Duodenal mucosa (tissue), 2 donors: Measurements from ENCODE around the gene USP49.
"Not testable (repeated sequence)": the region's sequence is repeated elsewhere in the genome, so short reads cannot be mapped to it uniquely, and the experiment has no call there.

Source experiments
- H3K27ac ChIP-seq: one replicate; pipeline ENCODE4 v1.7.0; 2013; ENCODE audit warnings: low read depth, low read length
- H3K27me3 ChIP-seq, 2 donors: one replicate each; pipeline ENCODE4 v1.7.0; 2013; ENCODE audit warnings: low read length in 2 of 2, control low read depth in 1 of 2; ENCODE audit not compliant: insufficient read depth in 2 of 2, control insufficient read depth in 1 of 2
- H3K36me3 ChIP-seq, 2 donors: one replicate each; pipeline ENCODE4 v1.7.0; 2013; ENCODE audit warnings: low read length in 2 of 2, control low read depth in 1 of 2; ENCODE audit not compliant: insufficient read depth in 2 of 2, control insufficient read depth in 1 of 2
- H3K4me1 ChIP-seq, 2 donors: one replicate each; pipeline ENCODE4 v1.7.0; 2013; ENCODE audit warnings: low read length in 2 of 2, control low read depth in 1 of 2; ENCODE audit not compliant: insufficient read depth in 2 of 2, control insufficient read depth in 1 of 2
- H3K4me3 ChIP-seq, 2 donors: one replicate each; pipeline ENCODE4 v1.7.0; 2013; ENCODE audit warnings: low read length in 2 of 2, low read depth in 1 of 2
- H3K9ac ChIP-seq, 2 donors: one replicate each; pipeline ENCODE4 v1.7.0; 2013; ENCODE audit warnings: low read length in 2 of 2, low read depth in 1 of 2
- H3K9me3 ChIP-seq, 2 donors: one replicate each; pipeline ENCODE4 v1.7.0; 2013; ENCODE audit warnings: low read length in 2 of 2, control low read depth in 1 of 2; ENCODE audit not compliant: control insufficient read depth in 1 of 2

The USP49 gene

DNA sequence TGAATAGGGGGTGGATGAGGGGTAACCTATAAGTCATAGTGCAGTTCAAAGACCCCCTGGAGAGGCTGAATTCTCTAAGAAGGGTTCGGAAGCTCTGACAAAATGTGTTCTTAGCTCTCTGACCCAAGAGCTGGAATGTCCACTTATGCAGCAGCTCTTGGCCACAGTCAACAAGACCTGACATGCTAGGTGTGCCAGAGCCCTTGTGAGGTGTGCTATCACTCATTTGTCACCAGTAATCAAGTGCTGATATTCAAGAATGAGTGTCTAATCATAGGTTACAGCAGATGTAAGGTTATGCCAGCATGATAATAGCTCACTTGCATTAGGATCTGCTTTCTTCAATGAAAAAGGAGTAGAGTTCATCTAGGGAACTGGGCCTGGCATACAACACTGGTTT is 79.6 kb downstream of the USP49 start:
- Histone ChIP-seq H3K9ac (no peak overlapping the region), H3K27ac (no peak overlapping the region), H3K36me3 (no peaks in the 10 kb centered on the region), H3K27me3 (no peaks in the 10 kb centered on the region), H3K4me1 (no peaks in the 10 kb centered on the region), H3K4me3 (no peak overlapping the region), H3K9me3 (no peaks in the 10 kb centered on the region)

DNA sequence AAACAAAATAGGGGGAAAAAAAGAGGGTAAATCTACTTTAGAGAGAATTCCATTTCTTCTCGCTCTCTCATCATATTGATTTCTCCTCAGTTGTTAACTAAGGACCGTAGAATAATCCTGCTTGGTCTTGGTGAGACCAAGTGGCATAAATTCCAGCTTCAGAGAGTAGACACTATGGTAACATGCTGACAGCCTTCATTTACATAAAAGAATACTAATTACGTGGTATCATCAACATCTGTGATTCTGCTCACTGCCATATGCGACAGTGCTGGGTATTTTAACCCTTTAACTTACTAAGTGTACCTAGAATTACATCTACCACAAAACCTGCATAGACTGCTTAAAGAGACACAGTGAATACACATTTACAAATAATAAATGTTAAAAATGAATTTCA is 80.5 kb downstream of the USP49 start:
- no peaks in the 10 kb centered on the region for H3K9me3 ChIP-seq
- no peak overlapping the region for H3K4me3 ChIP-seq
- no peaks in the 10 kb centered on the region for H3K4me1 ChIP-seq
- H3K9ac ChIP-seq, result no peak overlapping the region
- no peaks in the 10 kb centered on the region for H3K36me3 ChIP-seq
- no peak overlapping the region for H3K27ac ChIP-seq
- no peaks in the 10 kb centered on the region for H3K27me3 ChIP-seq

DNA sequence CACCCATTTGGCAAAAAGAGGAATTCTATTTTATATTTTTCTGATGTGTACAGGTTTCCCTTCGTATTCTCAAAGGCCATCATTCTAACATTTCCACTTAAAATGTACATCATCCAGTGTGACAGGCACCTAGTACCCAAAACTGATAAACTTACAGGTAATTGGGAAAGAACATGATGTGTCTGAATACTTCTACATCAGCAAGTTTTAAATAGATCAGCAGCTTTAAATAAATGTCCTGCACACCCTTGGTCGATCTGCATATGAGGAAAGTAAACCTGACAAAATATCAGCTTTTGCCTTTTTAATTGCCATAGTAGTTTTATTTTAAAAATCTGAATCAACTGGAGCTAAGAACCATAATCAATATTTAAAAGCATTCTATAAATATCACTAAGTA is 81.2 kb downstream of the USP49 start:
- Histone ChIP-seq H3K9me3 (no peaks in the 10 kb centered on the region), H3K27me3 (no peaks in the 10 kb centered on the region), H3K4me3 (no peak overlapping the region), H3K36me3 (no peaks in the 10 kb centered on the region), H3K9ac (no peak overlapping the region), H3K27ac (no peak overlapping the region), H3K4me1 (no peaks in the 10 kb centered on the region)

DNA sequence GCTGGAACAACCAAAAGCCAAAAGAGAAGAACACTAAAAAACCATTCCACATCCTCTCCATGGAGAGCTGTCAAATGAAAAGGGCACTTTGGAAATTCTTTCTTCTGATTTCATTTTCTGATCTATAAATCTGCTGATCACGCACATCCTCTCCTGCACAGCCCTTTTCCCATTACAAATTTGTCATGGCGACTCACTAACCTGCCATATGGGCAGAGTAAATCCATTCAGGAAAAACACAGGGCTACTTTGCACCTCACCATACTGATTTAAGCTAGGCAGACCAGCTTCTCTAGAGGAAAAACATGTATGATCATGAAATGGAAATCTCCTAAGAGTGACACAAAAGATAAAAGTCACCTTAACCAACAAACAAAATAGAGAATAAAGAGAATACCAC is 81.7 kb downstream of the USP49 start:
- H3K36me3 ChIP-seq, result no peaks in the 10 kb centered on the region
- no peaks in the 10 kb centered on the region for H3K4me1 ChIP-seq
- H3K27me3 ChIP-seq, result no peaks in the 10 kb centered on the region
- no peak overlapping the region for H3K9ac ChIP-seq
- H3K27ac ChIP-seq, result no peak overlapping the region
- H3K9me3 ChIP-seq, result no peaks in the 10 kb centered on the region
- H3K4me3 ChIP-seq, result no peak overlapping the region

DNA sequence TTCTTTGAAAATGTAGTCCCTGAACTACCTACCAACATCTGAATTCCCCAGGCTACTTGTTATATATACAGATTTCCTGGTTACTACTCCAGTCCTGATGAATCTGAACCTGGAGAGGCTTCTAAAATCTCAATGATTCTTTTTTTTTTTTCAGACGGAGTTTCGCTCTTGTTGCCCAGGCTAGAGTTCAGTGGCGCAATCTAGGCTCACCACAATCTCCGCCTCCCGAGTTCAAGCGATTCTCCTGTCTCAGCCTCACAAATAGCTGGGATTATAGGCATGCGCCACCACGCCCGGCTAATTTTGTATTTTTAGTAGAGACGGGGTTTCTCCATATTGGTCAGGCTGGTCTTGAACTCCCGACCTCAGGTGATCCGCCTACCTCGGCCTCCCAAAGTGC is 83.2 kb downstream of the USP49 start:
- not testable (repeated sequence) for H3K4me1 ChIP-seq, H3K4me3 ChIP-seq, H3K36me3 ChIP-seq, H3K27me3 ChIP-seq, H3K9ac ChIP-seq, H3K9me3 ChIP-seq, H3K27ac ChIP-seq

DNA sequence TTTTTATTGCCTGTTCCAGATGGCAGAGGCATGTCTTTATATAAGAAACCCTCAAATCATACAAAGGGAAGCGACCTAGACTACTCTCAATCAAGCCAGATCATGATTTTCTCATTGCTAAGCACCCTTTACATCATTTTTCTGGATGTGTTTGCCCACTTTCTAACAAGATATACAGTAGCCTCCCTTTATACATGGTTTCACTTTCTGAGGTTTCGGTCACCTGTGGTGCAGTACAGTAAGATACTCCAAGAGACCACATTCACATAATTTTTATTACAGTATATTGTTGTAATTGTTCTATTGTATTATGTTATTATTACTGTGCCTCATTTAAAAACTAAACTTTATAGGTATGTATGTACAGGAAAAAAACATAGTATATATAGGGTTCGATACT is 84.1 kb downstream of the USP49 start:
- Histone ChIP-seq H3K4me3 (no peak overlapping the region), H3K4me1 (no peaks in the 10 kb centered on the region), H3K27me3 (no peaks in the 10 kb centered on the region), H3K27ac (no peak overlapping the region), H3K36me3 (no peaks in the 10 kb centered on the region), H3K9me3 (no peaks in the 10 kb centered on the region), H3K9ac (no peak overlapping the region)

DNA sequence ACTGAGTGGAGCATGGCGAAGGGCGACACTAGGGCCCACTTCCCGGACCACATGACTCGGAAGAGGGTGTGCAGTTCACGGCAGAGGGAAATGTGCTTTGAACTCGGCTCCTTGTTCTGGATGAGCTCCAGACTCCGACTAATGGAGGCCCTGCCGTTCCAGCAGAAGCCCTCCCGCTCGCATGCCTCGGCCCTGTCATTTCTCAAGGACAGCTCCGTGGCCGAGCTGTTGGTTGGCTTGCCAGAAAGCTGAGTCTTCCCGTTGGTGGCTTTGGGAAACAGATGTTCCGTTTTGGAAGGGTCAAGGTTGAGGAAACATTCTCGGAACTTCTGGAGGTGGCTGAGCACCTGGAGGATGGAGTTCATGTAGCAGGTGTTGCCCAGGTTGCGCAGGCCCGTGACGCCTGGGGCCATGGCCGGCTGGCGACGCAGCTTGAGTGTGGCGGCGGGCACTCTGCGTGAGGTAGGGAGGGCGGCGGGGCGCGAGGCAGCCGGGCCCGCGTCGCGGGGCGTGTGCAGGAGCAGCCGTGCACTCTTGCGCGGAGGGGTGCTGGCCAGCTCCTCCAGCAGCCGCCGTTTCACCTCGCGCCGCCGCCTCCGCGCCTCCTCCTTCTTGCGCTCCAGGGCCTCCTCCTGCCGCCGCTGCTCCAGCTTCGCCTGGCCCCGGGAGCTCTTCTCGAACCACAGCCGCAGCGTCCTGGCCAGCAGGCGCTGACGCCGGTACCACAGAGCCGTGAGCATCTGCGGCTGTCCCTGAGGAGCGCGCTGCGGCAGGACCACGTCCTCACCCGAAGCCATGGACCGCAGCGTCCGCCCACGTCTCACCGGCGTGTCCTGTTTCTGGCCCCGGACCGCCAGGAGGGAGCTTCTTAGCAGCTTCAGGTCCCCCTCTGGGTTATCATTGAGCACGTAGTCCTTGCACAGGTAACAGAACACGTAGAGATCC is 89.1 kb downstream of the USP49 start:
- Histone ChIP-seq H3K4me1 (no peaks in the 10 kb centered on the region), H3K9ac (no peak overlapping the region), H3K36me3 (peaks cover 0 to 6% of the 10 kb centered on the region in 2 donors), H3K27me3 (no peaks in the 10 kb centered on the region), H3K27ac (no peak overlapping the region), H3K9me3 (no peaks in the 10 kb centered on the region), H3K4me3 (no peak overlapping the region)

DNA sequence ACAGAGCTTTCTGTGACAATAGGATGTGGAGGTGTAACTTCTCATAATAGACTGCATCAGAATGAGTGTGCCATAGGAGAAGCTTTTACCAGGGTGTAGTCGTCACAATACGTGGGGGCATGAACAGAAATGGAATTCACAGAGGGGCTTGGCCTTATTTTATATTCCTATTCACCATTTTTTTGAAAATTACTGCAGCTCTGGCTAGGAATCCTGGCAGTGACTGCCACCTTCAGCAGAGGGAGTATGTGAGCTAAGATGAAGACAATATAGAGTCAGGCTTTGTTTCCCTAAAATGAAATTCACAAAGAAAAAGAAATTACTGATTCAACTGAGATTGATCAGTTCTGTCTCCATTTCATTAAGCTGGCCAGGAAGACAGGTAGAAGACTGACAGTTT is 93.8 kb downstream of the USP49 start:
- H3K4me3 ChIP-seq, result no peak overlapping the region
- no peak overlapping the region for H3K27ac ChIP-seq
- no peaks in the 10 kb centered on the region for H3K4me1 ChIP-seq
- no peaks in the 10 kb centered on the region for H3K9me3 ChIP-seq
- H3K36me3 ChIP-seq, result peaks cover 0 to 6% of the 10 kb centered on the region in 2 donors
- H3K27me3 ChIP-seq, result no peaks in the 10 kb centered on the region
- H3K9ac ChIP-seq, result no peak overlapping the region

DNA sequence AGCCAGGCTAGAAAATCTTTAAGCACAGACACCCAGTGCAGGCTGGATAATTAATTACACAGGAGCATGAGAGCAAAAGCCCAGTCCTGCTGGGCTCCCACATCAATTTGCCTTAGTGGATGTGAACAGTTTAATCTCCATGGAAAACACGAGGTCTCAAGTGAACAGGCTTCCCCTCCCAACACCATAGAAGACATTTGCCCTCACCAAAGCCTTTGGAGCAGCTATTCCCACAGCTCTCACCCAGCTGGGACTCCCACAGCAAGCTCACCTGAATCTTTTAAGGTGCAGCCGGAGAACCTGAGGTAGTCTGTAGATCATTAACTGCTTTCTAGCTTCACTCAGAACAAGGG is 95.6 kb downstream of the USP49 start:
- no peak overlapping the region for H3K27ac ChIP-seq

DNA sequence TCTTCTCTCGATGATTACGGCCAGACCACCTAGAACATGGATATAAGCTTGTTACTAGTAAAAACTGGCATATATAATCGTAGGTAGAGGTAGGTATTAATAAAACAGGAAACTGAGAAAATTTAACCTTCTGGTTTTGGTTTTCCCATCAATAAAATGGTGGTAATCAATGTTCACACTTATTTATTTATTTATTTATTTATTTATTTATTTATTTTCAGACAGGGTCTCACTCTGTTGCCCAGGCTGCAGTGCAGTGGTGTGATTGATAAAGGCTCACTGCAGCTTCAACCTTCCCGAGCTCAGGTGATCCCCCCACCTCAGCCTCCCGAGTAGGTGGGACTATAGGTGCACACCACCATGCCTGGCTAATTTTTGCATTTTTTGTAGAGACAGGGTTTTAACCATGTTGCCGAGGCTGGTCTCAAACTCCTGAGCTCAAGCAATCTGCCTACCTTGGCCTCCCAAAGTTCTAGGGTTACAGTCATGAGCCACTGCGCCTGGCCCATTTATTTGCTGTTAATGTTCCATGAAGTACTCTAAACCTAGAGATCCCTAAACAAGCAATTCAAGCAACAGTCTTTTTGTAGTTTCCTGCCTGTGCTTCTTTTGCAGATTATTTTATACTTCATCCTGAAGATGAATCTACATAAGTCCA is 96.1 kb downstream of the USP49 start:
- Histone ChIP-seq H3K9me3 (no peaks in the 10 kb centered on the region), H3K27me3 (no peaks in the 10 kb centered on the region), H3K4me1 (no peaks in the 10 kb centered on the region), H3K27ac (no peak overlapping the region), H3K36me3 (peaks cover 0 to 14% of the 10 kb centered on the region in 2 donors), H3K4me3 (no peak overlapping the region), H3K9ac (no peak overlapping the region)

More for the DNA sequence above, 95.6 kb downstream of the USP49 start:
- Histone ChIP-seq H3K4me1 (no peaks in the 10 kb centered on the region), H3K36me3 (peaks cover 0 to 13% of the 10 kb centered on the region in 2 donors), H3K4me3 (no peak overlapping the region), H3K9me3 (no peaks in the 10 kb centered on the region), H3K27me3 (no peaks in the 10 kb centered on the region), H3K9ac (no peak overlapping the region)
